ENCODE results near the gene OSCP1.

The OSCP1 gene

DNA sequence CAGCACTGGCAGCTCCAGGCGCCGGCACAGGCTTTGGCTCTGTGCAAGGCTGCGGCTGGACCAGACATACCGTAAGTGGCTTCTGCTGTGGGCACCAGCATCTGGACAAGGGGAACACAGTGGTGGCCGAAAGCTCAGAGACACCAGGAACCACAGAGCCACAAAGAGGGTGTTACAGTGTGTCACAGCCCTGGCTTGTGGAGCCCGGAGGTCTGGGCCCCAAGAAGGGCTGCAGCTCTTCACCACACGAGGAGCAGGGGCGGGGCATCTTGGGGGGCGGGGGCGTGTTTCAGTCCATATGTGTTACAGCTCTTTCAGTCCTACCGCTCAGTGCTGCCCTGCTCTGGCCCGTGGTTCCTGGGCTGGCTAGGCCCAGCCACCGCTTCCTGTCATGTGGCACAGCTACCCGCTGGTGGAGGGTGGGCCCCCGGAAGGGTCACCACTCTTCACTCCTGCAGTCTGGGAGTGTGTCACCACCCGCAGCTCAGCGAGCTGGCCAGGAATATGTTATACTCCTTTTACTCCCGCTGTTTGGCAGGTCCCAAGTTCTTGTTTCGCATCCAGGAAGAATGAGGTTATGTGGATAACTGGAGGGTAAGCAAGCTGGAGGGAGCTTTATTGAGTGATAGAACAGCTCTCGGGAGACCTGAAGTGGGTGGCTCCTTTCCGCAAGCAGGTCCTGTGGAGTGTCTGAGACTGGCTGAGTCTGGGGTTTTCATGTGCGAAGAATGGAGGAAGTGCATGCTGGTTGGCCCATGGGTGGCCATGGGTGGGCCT, 49.2 kb downstream of the OSCP1 start:
- peak; percentile 86 for DNase-seq

DNA sequence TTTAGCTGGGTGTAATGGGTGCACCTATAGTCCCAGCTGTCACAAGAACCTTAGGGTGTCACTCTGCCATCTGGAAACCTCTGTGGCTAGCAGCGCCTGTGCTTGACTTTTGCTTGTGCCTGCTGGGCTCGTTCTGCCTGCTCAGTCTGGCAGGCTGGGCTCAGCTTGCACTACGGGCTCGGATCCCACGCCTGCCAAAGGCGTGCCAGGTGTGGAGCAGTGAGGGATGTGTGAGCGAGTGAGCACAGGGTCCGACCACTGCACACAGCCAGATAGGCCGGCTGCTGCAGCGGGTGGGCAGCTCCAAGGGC, 49.8 kb downstream of the OSCP1 start:
- no peak for DNase-seq

DNA sequence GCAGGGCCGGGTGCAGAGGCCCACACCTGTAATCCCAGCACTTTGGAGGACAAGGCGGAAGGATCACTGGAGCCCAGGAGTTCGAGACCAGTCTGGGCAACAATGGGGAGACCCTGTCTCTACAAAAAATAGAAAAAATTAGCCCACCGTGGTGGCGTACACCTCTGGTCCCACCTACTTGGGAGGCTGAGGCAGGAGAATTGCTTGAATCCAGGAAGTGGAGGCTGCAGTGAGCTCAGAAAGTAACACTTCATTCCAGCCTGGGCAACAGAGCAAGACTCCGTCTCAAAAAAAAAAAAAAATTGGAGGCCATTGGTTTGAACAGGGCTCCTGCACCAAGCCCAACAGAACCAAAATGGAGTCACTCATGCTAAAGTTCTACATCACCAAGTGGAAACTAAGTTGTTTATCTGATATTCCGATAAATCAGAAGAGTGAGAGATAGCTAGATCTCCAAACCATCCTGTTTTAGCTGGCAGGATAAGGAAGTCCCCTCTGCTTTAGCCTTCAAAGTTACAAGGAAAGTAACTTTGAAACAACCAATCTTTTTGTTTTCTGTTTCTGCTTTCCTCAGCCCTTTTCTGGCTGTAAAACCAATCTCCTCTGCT, 51.8 kb downstream of the OSCP1 start:
- DNase-seq, result no peak

DNA sequence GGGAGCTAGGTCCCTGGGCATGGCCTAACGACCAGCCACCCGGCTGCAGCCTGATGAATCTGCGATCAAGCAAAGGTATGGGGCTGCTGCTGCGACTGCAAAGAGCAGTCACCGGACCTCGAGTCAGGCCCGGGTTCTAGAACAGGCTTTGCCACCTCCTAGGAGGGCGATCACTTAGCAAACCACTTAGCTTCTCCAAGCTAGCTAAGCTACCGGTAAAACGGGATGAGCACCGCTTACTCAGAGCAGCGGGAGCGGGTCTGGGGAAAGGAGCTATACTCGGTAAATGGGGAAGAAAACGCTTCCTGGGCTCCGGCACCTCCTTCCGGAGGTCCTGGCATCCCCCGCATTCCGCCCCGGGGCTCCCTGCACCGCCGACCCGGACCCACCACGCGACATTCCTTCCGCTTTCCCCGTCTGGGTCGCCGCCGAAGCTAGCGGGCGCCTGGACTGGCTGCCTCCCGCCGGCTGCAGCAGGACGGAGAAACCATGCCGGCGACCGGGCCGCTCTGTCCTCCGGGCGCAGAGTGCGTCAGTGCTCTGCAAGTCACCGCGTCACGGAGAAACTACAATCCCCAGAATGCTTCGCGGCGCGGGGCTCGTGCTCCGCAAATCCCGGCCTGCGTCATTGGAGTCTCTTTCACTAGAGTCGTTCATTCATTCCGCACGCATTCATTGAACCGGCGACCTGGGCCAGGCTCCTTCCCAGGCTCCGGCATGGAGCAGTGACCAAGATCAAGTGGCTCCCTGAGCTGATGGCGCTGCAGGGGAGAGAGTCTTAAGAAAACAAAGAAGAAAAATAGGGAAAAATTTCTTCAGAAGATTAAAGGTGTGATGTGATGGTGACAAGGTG, 52.6 kb downstream of the OSCP1 start, which contains the start of gene LSM10:
LSM10 (minus strand) TSS at position 531 of the 853 bp plus-strand sequence. CDS start 3,779 bp downstream, outside the sequence.
- DNase-seq, result peak; percentile 96

DNA sequence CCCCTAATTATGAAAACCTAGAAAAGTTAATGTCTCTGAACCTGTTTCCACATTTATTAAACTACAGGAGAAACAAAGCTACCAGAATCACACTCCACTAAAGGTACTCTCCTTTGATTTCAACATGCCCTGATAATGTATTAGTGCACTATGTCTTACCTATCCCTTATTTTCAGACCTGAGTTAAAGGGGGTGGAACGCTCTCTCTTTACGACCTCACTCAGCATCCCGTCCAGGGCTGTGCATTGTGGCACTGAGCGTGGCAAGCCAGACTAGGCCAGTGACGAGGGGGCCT, 53.2 kb downstream of the OSCP1 start:
- no peak for DNase-seq

DNA sequence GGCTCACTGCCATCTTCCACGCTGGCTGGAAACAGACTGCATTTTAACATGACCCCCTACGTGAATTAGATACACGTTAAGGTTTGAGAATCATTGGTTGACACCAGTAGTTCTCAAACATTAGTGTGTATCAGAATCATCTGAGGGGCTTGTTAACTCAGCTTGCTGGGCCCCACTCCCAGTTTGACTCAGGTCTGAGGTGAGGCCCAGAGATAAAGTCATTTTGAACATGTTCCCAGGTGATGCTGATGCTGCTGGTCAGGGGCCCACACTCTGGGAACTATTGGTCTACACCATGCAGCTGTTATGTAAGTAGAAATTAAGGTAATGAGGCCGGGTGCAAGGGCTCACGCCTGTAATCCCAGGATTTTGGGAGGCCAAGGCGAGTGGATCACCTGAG, 53.9 kb downstream of the OSCP1 start:
- no peak for DNase-seq

DNA sequence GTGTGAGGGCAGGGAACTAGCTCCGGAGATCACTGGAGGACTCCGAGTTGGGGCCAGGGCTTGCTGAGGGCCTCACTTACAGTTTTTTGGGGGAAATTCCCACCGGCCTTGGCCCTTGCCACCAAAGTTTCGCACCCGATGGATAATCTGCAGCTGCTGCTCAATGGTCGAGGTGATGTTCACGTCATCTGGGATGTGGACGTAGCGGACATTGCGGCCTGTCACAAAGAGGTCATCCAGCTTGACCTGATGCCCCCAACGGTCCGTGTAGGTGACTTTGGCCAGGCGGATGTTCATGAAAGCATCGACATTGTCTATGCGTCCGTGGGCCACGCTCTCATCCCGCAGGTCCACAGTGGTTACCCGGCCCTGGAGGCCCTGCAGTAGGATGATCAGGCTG, 56.6 kb downstream of the OSCP1 start:
- DNase-seq, result no peak

DNA sequence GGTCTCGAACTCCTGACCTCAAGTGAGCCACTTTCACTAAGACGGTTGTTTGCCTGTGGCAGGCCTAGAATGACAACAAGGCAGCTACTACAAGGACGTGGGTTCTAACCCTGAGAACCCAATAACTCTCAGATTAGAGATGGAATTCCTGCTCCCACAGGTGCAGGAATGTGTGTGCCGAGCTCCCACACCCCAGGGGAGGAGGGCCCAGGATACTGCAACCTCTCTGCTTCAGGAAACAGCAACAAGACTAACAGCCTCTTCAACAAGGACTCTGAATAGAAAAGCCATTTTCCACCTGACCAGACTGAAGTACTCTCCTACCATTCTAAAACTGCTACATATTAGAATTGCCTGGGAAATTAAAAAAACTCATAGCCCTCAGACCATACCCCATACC, 57.4 kb downstream of the OSCP1 start:
- no peak for DNase-seq

DNA sequence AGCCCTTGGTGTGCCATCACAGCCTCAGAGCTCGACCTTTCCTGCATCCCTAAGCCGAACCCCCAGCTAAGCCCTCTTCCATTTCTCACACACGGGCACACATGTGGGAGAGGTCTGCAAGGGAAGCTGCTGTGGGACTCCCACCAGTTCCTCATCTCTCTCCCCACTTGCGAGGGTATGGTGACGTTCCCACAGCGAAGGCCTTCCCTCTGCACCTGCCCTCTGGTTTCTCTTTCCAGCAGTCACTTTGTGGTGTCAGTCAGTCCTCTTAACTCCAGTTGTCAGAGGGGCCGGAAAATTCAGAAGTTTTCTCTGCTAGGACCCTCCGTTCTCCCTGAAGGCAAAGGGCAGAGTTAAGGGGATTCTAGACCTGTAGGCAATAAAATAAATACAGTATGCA, 59.0 kb downstream of the OSCP1 start:
- DNase-seq, result no peak

DNA sequence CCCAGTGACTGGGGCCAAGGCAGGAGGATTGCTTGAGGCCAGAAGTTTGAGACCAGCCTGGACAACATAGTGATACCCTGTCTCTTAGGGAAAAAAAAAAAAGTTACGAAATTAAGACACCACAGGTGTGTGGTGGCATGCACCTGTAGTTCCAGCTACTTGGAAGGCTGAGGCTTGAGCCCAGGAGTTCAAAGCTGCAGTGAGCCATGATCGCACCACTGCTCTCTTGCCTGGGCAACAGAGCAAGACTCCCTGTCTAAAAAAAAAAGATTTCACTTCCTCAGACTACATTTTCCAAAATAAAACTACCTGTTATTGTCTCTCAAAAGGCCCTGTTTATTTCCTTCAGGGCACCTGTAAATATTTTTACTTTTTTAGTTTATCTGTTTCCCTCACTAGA, 59.8 kb downstream of the OSCP1 start:
- no peak for DNase-seq

DNA sequence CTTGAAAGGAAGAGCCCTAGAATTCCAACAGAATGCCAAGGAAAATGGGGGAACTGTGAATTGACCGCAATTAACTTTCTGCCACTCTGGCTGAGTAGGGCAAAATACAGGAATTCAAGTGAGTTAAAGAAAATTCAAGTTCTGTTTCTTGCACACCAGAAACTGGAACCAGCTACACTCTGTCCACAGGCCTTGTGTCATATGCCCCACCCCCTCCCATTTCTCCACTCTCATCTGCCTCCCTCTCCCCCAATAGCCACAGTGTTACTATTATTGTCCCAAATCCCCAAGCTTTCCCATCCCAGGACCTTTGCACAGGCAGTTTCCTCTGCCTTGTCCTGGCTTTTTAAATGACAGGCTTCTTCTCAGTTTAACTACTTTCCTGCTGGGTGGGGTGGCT, 60.3 kb downstream of the OSCP1 start:
- DNase-seq, result no peak

DNA sequence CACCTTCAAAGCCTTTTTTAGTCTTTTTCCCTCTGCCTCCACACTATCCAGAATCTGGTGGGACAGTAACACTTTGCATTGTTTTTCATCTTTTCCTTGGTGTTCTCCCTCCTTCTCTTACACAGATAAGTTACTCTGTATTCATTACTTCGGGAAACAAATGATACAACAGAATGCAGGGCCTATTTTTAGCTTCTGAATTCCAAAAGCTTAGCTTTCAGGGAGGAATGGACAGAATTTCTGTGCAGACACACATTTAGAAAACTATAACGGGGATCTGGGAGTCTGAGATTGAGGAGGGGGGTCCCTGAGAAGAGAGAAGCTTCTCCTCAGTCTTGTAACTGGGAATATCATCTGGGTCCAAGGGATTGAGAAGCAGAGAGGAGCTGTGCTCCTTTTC, 61.0 kb downstream of the OSCP1 start:
- DNase-seq, result no peak

DNA sequence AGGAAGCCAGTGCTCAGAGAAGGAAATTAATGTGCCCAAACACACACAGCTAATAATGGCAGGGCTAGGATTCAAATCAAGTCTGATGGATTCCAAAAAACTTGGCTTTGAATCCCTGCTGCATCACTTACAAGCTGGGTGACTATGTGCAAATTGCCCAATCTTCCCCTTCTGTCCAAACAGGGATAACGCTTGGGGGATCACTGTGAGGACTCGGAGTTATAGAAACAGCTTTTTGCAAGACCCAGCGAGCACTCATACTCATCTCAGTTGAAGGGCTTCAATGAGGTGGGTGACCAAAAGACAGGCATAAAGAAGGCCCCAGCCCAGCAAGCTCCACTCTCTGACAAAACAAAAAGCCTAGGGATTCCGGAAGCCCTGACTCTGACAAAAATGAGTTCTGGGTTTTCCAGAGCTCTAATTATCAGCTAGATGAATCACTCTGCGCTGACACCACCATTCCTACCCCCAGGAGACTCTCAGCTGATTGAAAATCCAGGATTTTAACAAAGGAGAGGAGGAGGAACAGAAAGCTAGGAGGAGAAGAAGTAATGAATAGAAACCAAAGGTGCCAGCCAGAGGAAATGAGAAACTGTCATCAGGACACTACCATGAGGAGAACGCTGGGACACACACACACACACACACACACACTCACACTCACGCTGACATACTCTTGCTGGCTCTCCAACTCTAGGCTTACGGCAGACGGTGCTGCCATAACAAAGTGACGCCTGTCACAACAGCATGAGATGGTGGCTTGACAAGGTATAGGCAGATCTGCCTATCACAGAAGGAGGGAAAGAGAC, 62.9 kb downstream of the OSCP1 start:
- no peak for DNase-seq

DNA sequence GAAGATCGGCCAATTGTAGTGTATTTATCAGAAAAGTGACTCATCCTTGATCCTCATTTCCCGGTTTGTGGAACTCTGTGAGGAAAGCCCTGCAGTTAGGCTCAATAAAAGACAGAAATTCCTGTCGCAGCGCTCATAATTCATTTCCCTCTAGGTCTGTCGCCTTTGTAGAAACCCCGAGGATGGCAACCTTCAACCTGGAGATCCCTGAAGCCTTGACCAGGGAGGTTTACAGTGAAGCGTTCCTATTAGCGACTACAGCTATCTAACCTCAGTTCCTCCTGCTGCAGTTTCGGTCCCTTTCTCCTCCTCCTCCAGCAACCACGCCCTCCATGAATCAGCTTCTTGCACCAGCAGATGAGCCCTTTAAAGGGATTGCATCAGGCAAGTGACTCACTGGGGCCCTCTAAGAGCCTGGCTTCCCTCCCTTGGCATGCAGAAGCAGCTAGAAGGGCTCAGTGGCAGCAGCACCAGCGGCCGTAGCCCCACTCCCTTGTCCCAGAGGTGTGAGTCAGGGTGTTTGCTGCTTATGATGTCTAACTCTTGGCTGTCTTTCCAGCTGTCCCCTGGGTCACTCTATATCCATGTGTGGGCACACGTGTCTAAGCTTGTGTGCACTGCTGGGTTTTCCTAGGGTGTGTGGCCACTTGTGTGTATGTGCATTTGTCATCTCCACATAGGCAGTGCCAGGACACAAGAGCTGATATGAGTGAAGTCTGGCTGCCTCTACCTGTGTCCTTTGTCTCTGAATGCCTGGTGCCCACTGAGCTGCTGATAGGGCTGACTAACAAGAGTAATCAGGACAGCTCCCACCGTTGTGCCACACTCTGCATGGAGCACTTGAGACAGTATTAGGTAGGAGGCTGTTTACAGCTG, 63.7 kb downstream of the OSCP1 start:
- peak; percentile 94 for DNase-seq

DNA sequence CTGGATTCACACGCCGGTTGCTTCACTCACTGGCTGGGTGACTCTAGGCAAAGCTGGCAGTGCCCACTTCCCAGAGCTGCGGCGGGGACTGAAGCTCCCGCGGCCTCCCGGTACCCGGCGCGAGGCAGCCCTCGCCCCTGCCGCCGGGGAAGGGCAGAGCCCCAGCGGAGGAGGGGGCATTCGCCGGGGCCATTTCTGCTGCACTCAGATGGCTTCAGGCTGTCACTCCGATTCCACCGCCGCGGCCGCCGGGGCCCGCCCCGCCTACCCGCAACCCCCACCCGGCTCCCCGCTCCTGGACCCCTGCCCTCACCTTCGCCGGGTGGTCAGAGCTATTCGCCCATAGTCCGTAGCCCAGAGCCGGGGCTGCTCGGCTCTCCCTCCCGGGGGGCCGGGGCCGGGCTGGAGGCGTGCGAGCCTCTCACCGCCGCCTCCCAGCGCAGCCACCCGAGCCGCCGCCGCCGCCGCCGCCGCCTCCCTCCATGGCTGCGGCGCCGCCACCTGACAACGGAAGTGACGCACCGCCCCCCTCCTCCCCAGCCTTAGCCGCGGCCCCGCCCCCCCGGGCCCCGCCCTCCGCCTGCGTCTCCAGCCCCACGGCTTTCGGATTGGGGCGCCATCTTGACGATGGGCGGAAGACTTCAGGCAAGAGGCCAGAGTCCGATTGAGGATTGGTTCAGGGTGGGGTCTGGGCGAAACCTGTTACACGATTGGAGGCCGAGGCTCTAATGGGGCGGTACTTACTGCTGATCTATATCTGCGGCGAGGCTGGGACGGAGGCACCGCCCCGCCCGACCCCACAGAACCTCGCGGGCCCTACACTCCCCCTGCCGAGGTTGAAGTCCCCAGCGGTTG, 64.6 kb downstream of the OSCP1 start, which contains the start of gene STK40:
STK40 (minus strand) TSS at position 515 of the 855 bp plus-strand sequence. CDS start 24,592 bp downstream, outside the sequence.
- DNase-seq, result peak; percentile 99

DNA sequence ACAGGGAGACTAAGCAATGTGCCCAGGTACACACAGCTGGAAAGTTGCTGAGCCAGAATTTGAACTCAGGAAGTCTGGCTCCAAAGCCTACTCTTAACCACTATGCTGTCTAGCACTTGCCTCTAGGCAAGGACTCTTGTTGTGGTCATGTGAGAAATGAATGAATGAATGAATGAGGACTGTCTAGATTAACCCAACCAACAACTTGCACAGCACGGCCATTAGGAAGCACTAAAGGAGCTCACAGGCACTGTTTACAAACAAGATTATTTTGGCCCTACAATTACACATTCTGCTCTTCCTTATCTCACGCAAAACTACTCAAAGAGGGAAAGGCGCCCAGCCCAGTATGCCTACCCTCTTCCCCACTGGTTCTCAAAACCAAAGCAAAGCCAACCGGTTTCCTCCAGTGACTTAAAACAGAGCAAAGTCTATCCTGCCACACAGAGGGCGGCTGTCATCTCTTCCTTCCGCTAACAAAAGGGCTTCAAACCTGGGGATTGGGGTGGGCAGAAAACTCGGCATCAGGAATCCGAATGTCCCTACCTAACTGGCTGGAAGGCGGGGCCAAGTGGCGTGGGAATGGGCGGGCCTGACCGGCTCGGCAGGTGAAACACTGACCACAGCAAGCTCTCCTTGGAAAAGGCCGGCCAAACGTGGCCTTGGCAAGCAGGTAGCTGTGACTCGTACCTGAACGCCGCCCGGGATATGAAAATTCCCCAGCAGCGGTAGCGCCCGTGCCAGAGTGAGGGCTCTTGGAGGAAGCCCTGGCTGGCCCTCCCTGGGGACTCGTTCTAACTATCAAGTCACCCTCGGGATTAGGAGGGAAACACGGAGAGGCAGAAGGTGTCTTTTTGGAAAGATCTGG, 65.5 kb downstream of the OSCP1 start:
- peak; percentile 54 for DNase-seq

DNA sequence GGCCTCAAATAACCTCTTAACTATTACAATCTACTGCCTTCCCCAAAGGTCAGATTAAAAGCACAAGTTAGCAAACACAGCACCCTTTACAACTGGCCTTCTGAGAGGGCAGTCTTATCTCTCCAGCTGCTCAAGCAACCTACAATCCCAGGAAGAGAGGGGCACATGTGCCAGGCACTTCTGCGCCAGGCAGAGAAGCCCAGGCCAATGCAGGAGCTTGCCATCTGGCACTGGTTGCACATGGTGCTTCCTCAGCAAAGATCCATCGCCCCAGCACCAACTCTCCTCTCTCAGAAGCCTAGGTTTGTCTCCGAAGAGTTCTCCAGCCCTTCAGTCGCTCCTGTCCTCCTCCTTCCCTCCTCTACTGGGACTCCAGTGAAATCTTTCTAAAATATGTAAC, 67.0 kb downstream of the OSCP1 start:
- DNase-seq, result no peak

DNA sequence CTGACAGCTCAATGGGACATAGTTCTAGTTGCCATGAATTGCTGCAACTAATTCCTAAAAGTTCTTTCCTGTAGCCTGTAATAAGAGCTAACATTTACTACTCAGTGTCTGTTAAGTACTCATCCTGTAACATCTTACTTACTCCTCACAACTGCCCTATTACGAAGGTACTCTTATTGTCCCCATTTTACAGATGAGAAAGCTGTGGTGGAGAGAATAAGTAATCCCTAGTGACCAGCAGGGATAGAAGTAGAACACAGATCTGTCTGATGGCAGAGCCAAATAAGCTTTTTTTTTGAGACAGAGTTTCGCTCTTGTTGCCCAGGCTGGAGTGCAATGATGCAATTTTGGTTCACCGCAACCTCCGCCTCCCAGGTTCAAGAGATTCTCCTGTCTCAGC, 67.6 kb downstream of the OSCP1 start:
- DNase-seq, result no peak

DNA sequence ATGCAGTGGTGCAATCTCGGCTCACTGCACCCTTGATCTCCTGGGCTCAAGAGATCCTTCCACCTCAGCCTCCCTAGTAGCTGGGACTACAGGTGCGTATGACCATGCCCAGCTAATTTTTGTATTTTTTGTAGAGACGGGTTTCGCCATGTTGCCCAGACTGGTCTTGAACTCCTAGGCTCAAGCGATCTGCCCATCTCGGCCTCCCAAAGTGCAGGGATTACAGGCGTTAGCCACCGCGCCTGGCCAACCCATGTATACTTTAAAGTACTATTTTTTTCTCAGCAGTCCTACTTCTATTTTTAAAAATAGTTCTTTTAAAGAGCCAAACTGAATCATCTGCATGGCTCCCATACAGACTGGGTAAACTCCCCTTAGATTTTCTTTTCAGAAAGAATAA, 68.0 kb downstream of the OSCP1 start:
- DNase-seq, result no peak

DNA sequence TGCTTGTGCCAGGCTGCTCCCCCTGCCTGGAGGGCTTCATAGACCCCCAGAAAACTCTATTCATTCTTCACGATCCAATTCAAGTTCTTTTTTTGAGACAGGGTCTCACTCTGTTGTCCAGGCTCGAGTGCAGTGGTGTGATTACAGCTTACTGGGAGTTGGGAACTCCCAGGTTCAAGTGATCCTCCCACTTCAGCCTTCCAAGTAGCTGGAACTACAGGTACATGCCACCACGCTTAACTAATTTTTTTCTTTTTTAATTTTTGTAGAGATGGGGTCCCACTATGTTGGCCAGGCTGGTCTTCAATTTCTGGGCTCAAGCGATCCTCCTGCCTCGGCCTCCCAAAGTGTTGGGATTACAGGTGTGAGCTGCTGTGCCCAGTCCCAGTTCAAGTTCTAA, 68.8 kb downstream of the OSCP1 start:
- DNase-seq, result no peak

All from femur (tissue), 1 donor.